Psoas muscle (tissue), 8 donors: ENCODE measurements around the gene NMBR. TPM values are rescaled to one million over a fixed set of nuclear protein-coding genes. Genes with fewer than 3 reads are reported as not detected.
"Not testable (repeated sequence)": the region's sequence is repeated elsewhere in the genome, so short reads cannot be mapped to it uniquely, and the experiment has no call there.

Source experiments
- ATAC-seq, 4 donors: fragments of 200-7000 bp; cut with Tn5 transposase; one replicate each; pipeline ENCODE4 v1.9.1; 2020; ENCODE audit warnings: moderate library complexity in 3 of 4, mild to moderate bottlenecking in 2 of 4
- DNase-seq, 2 donors: peaks; one replicate each; pipeline ENCODE4 v3.0.0-alpha.2; 2020
- H3K27ac ChIP-seq: fragments of 200-600 bp; one replicate; pipeline ENCODE4 v1.8.0; 2022
- H3K27me3 ChIP-seq, 3 donors: fragments of 200-600 bp in 1 of 3; one replicate each; pipeline versions ENCODE4 v1.6.1 to v1.8.0; 2013 to 2022; ENCODE audit warnings: low read length in 2 of 3, mild to moderate bottlenecking in 2 of 3, moderate library complexity in 1 of 3; ENCODE audit not compliant: insufficient read depth in 3 of 3
- H3K36me3 ChIP-seq, 2 donors: fragments of 200-600 bp in 1 of 2; one replicate each; pipeline versions ENCODE4 v1.6.1 to v1.8.0; 2013 to 2022; ENCODE audit warnings: low read depth in 1 of 2, mild to moderate bottlenecking in 1 of 2, moderate library complexity in 1 of 2; ENCODE audit not compliant: insufficient read depth in 1 of 2
- H3K4me1 ChIP-seq: fragments of 200-600 bp; one replicate; pipeline ENCODE4 v1.8.0; 2022
- H3K4me3 ChIP-seq: fragments of 200-600 bp; one replicate; pipeline ENCODE4 v1.8.0; 2022; ENCODE audit warnings: mild to moderate bottlenecking
- H3K9me3 ChIP-seq: fragments of 200-600 bp; one replicate; pipeline ENCODE4 v1.8.0; 2022
- CTCF ChIP-seq: fragments of 200-600 bp; IDR thresholded peaks from one replicate; pipeline ENCODE4 v1.8.0; 2022; ENCODE audit warnings: antibody characterized with exemption
- WGBS, 3 donors: extraction: QIAGEN DNeasy Blood & Tissue Kit; methylation state at CpG; one replicate each; pipeline versions ENCODE4 v1.1.6 to v1.1.7; 2013; 5-methylcytosine and 5-hydroxymethylcytosine counted together
- intact Hi-C, 2 donors: fragments of 100-400 bp; cut with DNase I; formaldehyde crosslinking; loops; one replicate each; pipeline versions ENCODE4 v1.11.0 to v1.14.2; 2022
- polyA plus RNA-seq, 3 donors: library from polyadenylated mRNA; stranded (reverse); fragments of 200-250 nt; gene quantifications; one replicate each; pipeline ENCODE4 v1.2.3, GENCODE V29; 2013
- total RNA-seq, 4 donors: library from RNA; stranded (reverse); fragmentation: NEBNext Ultra II Directional in 2 of 4; extraction: Animal tissue kit (Norgen Biotek cat#: 25700) in 2 of 4; gene quantifications; one replicate each; pipeline versions ENCODE4 v1.2.1 to v1.2.4, GENCODE V29; 2021 to 2023
- donor health status: healthy with polysubstance abuse.
- donor health status: DM: no; HTN: no; CAD: no; lungs with moderate emphysema.
- donor health status: Bipolar disorder and iron deficiency.
- donor health status: healthy.
- donor health status: DM: yes; HTN: yes; CAD: no.
- donor health status: DM: no; HTN: no; CAD: no.
- donor health status: DM: no; HTN: no; CAD: no.
- donor health status: DM: yes; HTN: yes; CAD: no.

The NMBR gene
- total and polyA plus RNA-seq, 7 donors, result not detected

- H3K4me3 ChIP-seq, result no peak overlapping the region
- no peak for TF ChIP-seq CTCF
- no peaks in the 10 kb centered on the region for H3K9me3 ChIP-seq
- no peaks in the 10 kb centered on the region for H3K27me3 ChIP-seq
- H3K4me1 ChIP-seq, result no peaks in the 10 kb centered on the region
- intact Hi-C loops, result no loop called here
- ATAC-seq (no peak), DNase-seq (no peak)
- WGBS, 3 donors, result 75 to 79% (median 78%) methylated on average over 3 of the region's 3 CpGs
- H3K36me3 ChIP-seq, result no peaks in the 10 kb centered on the region
- H3K27ac ChIP-seq, result no peak overlapping the region
These were observed 74.9 kb downstream of the NMBR start for GRCh38 chr6:142071981-142072380.

GRCh38 chr6:142068416-142068815, 78.5 kb downstream of the NMBR start:
- intact Hi-C loops, result no loop called here
- H3K9me3 ChIP-seq, result no peaks in the 10 kb centered on the region
- H3K36me3 ChIP-seq, result no peaks in the 10 kb centered on the region
- no peak overlapping the region for H3K4me3 ChIP-seq
- DNase-seq (no peak), ATAC-seq (no peak)
- no peaks in the 10 kb centered on the region for H3K4me1 ChIP-seq
- no peaks in the 10 kb centered on the region for H3K27me3 ChIP-seq
- H3K27ac ChIP-seq, result no peak overlapping the region
- no peak for TF ChIP-seq CTCF

- WGBS, 3 donors, result 80 to 82% (median 80%) methylated on average over 4 of the region's 4 CpGs
- H3K4me1 ChIP-seq, H3K36me3 ChIP-seq, H3K27me3 ChIP-seq, intact Hi-C loops, H3K9me3 ChIP-seq, ATAC-seq, H3K27ac ChIP-seq, H3K4me3 ChIP-seq, DNase-seq: not testable (repeated sequence)
These were observed 84.1 kb downstream of the NMBR start for GRCh38 chr6:142062861-142063260.

- no peaks in the 10 kb centered on the region for H3K4me1 ChIP-seq
- no peak for DNase-seq
- no peaks in the 10 kb centered on the region for H3K9me3 ChIP-seq
- no peaks in the 10 kb centered on the region for H3K36me3 ChIP-seq
- no peak overlapping the region for H3K27ac ChIP-seq
- intact Hi-C loops, result no loop called here
- WGBS, 3 donors, result 85 to 91% (median 90%) methylated on average over 3 of the region's 3 CpGs
- no peak for TF ChIP-seq CTCF
- no peaks in the 10 kb centered on the region for H3K27me3 ChIP-seq
- no peak for ATAC-seq
- H3K4me3 ChIP-seq, result no peak overlapping the region
These were observed 88.2 kb downstream of the NMBR start for GRCh38 chr6:142058551-142059290.

- TF ChIP-seq CTCF, result no peak
- H3K27me3 ChIP-seq, result no peaks in the 10 kb centered on the region
- H3K4me3 ChIP-seq, result no peak overlapping the region
- no peaks in the 10 kb centered on the region for H3K36me3 ChIP-seq
- intact Hi-C loops, result no loop called here
- H3K27ac ChIP-seq, result no peak overlapping the region
- DNase-seq (no peak), ATAC-seq (no peak)
- no peaks in the 10 kb centered on the region for H3K9me3 ChIP-seq
- WGBS, 3 donors, result 82 to 89% (median 88%) methylated on average over 3 of the region's 3 CpGs
- no peaks in the 10 kb centered on the region for H3K4me1 ChIP-seq
These were observed 91.7 kb downstream of the NMBR start for GRCh38 chr6:142055219-142055618.
